Cerebellar nuclear complex (tissue), 1 donor: ENCODE measurements around the gene PRKD2.
"Not testable (repeated sequence)": the region's sequence is repeated elsewhere in the genome, so short reads cannot be mapped to it uniquely, and the experiment has no call there.

ENCODE experiments used
- DNase-seq, 2 experiments: peaks; one replicate each; lab custom pipeline; 2025; lab: John Stamatoyannopoulos, UW

PRKD2 gene

DNA sequence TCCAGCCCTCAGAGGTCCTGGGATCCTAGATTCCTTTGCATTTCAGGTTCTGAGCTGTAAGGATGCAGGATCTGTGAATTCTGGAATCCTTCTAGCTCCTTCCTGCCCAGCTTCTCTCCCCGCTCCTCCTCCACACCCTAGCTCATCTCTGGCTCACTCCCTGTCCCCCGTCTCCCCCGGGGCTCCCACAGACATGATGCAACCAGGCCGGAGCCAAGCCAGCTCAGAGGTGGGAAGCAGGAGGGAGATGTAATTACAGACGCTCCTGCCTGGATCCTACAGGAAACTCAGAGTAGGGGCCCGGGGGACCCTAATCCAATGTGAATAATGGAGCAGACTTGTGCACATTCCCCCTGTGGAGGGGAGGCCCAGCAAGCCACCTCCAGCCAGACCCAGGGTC lies 85.4 kb downstream of the PRKD2 start:
- no peak for DNase-seq

DNA sequence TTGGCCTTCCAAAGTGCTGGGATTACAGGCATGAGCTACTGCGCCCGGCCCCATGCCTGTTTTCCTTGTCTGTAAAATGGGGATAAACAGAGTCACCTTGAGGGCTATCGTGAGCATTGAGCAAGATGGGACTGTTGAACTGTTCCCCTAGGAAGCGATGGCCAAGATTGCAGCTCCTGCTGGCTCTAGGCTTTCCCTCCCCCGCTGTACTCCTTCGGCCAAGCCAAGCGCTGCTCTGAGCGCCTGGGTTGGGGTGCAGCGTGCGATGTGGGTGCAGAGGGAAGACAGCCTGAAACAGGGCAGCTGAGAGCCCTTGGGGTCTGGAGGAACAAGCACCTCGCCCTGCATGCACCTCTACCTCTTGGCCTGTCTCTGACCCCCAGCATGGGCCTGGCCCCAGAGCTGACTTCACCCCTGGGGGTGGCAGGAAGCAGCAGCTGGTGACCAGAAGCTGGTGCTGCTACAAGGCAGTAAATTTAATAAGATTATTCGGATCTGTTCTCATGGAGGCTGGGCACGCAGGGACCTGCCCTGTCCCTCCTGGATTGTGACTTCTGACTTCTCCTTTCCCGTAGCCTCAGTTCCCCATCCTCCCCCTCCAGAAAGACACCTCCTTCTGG lies 86.2 kb downstream of the PRKD2 start:
- no peak for DNase-seq

GRCh38 chr19:46629546-46630025 lies 87.3 kb downstream of the PRKD2 start:
- no peak for DNase-seq

DNA sequence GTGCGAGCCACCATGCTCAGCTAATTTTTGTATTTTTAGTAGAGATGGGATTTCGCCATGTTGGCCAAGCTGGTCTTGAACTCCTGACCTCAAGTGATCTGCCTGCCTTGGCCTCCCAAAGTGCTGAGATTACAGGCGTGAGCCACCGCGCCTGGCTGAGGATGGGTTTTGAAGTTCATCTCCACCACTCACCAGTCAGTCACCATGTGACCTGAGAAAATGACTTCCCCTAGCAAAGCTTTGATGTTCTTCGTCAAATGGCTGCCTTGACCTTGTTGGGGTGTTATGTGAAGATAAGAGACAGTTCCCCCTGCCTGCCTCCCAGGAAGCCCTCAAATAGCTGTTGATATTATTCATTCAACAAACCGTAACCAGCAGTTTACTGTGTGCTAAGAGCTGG lies 87.9 kb downstream of the PRKD2 start:
- not testable (repeated sequence) for DNase-seq

DNA sequence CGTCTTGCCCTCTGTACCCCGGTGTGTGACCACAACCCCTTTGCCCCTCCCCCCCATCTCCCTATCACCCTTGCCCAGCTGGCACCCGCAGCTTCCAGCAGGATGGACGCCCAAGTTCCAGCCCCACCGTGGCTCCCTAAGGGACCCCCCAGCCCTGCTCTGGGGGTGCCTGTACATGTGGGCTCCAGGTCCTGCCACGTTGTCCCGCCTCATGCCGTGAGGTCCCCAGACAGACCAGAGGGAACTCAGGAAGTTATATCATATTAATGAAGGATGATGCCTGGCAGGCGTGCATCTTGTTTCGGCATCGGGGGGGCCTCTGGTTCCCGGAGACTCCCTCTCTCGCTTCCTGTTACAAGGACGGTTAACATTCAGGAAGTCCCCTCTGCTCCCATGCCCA lies 90.5 kb downstream of the PRKD2 start:
- DNase-seq, result no peak

DNA sequence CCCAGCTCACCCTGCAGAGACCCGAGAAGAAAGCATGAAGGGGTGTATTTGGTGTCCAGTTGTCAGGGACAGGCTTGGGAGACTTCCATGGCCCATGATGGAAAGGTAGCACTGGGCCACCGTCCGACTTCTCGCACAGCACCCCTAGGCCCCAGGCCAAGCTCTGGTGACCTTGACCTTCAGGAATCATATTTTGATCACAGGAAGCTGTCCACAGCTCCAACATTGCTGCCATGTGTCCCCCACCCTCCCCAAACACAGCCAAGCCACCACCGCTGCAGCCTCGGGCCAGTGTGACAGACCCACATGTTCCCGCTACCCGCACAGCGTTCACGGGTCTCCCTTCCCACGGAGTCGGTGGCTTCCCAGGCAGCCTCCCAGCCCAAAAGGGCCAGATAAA lies 91.2 kb downstream of the PRKD2 start:
- DNase-seq, result no peak

DNA sequence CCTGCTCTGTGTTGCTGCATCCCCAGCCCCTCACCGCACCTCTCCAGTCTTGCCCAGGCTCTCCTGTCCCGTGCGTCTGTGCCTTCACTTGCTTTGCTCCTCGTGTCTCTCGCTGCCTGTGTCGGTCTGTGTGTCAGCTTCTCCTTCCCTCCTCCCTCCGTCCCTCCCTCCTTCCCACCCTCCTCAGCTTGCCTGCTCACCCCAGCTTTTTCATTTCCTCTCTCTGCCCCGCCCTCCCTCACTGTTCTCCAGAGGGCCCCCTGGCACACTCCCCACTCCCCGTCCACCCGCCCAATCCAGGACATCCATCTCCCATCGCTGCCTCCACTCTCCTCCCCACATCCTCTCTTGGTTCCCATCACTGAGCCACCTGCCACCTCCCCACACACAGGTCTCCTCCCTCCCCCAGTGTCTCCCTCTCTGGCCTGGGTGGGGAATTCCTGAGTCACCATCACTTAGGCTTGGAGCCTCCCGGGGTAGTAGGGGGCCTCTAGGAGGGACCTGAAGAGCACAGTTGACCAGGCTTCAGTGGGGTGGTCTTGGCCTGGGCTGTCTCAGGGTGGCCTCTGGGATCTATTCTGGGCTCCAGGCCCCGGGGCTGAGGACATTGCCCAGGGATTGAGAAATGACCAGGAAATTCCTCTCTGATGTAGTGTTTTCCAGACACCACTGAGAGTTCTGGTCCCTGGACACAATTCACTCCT lies 91.8 kb downstream of the PRKD2 start, which contains the start of gene PTGIR:
Gene PTGIR, minus strand, starts transcription at position 132 of the 704 bp plus-strand sequence. CDS start 864 bp downstream, outside the sequence.
- DNase-seq, result no peak
